Ovary (tissue), 3 donors: ENCODE results near the gene NSFL1C.

ENCODE experiments used
- CTCF ChIP-seq, 3 donors: fragments of 450-650 bp in 2 of 3; fragments of 200-600 bp in 1 of 3; IDR thresholded peaks; one replicate each; pipeline versions ENCODE4 v1.5.1 to v1.8.0; 2016 to 2022; ENCODE audit warnings: antibody characterized with exemption in 3 of 3, mild to moderate bottlenecking in 1 of 3
- POLR2A ChIP-seq: fragments of 450-650 bp; IDR thresholded peaks from one replicate; pipeline ENCODE4 v1.6.1; 2017; ENCODE audit warnings: antibody characterized with exemption, mild to moderate bottlenecking, moderate library complexity
- donor health status: DM: no; HTN: no; CAD: no.

GRCh38 chr20:1434571-1435336, 31.9 kb downstream of the NSFL1C start:
- TF ChIP-seq CTCF (IDR thresholded peaks at IDR 0.05) (no peak), POLR2A (no peak)
